DLD1 (cell line): ENCODE data around the gene CCL27.

Experiments used
- in situ Hi-C: cut with HindIII; loops from 2 replicates; pipeline ENCODE4 v1.10.0; 2017; ENCODE audit warnings: low sequenced_read_pairs

The CCL27 gene, protein sequence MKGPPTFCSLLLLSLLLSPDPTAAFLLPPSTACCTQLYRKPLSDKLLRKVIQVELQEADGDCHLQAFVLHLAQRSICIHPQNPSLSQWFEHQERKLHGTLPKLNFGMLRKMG

GRCh38 chr9:34662526-34663302 is at the start of gene CCL27:
TSS of gene CCL27 (minus strand) at chr9:34662657. CDS start at chr9:34662633, 24 bp downstream.
- in situ Hi-C loops: no loop called here

DNA sequence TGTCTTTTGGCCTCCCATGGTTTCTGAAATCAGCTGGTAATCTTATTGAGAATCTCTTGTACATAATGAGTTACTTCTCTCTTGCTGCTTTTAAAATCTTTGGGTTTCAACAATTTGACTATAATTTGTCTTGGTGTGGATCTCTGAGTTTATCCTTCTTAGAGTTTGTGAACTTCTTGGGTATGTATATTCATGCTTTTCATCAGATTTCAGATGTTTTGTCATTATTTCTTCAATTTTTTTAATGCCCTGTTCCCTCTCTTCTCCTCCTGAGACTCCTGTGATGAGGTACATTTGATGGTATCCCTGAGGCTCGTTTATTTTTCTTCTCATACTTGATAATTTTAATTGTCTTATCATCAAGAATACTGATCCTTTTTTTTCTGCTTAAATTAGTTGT is 49.7 kb upstream of the CCL27 start:
- in situ Hi-C loops: no loop called here

DNA sequence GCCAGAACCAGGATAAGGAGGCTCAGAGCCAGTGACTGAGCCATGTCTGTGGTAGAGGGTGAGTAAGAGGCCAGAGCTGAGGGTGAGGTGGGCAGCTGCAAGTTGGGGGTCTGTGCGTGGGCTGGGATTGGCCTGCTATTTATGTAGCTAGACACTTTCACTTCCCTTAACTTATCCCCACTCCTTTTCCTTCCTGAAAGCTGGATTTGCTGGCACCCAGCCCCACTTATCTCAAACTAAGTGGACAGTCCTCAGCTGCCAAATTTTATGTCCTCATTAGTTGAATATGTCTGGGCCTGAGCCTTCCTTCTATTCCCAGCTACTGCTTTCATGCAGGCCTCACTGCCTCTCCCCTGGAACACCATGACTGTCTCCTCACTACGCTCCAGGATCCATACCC is 47.6 kb upstream of the CCL27 start, which contains the start of gene CCL21:
TSS of gene CCL21 (minus strand) at position 114 of the 400 bp plus-strand sequence. CDS start at position 44, 70 bp downstream.
- in situ Hi-C loops: no loop called here

DNA sequence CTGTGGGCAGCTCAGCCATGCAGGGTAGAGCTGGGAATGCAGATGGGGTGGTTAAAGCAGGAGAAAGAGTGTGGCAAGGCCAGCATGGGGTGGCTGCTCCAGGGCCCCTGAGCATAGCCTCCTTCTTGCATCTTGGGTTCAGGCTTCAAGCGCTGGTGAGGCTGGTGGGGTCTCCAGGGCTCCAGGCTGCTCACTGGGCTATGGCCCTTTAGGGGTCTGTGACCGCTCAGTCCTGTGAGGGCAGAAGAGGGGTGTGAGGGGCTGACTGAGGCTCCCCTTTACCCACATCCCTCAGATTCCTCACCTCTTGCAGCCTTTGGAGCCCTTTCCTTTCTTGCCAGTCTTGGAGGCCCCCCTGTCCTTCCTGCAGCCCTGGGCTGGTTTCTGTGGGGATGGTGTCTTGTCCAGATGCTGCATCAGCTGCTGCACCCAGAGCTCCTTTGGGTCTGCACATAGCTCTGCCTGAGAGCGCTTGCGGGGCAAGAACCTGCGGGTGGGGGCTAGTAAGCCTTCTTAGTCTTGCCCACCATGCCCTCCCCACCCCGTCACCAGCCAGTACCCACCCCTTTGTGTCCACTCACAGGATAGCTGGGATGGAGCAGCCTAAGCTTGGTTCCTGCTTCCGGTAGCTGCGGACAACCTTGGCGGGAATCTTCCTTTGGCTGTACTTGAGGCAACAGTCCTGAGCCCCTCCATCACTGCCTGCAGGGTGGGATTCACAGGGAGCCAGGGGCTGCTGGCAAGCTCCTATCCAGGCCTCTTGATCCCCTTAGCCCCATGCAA is 46.9 kb upstream of the CCL27 start:
- in situ Hi-C loops: no loop called here

GRCh38 chr9:34707130-34707529 is 44.7 kb upstream of the CCL27 start:
- in situ Hi-C loops: no loop called here

GRCh38 chr9:34701769-34702736 is 39.6 kb upstream of the CCL27 start:
- in situ Hi-C loops: no loop called here

DNA sequence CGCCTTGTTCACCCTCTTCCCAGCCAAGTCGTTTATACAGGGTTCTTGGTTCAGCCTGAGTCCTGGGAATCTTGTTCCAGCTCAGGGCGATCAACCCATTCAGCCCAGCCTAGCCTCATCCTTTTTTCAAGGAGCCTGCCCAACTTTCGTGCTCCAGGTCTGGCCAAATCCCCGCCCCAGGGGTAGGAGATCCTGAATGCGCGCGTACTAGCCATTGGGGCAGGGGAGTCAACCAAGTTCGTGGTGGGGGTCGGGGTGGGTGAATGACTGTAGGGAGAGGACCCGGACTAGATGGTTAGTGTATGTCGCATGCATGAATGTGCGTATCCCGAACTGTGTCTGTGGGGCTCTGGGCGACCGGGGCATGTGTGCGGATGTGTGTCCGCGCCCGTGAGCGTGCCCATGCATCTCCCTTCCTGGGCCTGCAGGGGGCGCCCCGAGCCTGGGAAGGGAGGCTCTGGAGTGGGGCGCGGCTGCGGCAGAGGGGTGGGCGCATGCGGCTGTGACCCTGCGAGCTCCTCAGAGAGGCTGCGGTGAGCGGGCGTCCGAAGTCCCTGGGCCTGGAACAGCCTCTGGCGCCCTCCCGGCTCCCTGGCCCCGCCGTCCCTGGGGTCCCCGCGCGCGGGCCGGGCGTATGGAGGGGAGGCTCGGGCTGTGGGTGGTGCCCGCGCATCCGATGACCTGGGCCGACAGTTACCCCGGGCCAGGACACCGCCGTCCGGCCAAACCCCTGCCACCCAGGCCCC is 38.7 kb upstream of the CCL27 start:
- in situ Hi-C loops: no loop called here

DNA sequence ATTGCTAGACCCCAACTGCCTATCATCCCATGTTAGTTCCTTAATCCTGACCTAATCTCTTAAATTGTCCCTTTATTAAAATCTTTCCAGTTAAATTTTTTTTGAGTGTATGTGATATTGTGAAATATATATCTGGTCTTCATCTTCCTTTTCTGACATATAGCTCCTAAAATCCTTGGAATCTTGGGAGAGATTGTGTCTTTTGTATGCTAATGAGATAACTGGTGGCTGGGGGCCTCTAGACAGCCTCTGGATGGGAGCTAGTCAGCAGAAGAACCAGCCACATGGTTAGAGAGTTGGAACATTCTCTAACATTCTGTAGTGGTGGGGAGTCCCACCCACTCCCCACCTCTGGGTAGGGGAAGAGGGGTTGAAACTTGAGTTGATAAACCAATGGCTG is 32.4 kb upstream of the CCL27 start:
- in situ Hi-C loops: no loop called here

- in situ Hi-C loops: no loop called here
These were observed 31.1 kb upstream of the CCL27 start for GRCh38 chr9:34693560-34693959.

DNA sequence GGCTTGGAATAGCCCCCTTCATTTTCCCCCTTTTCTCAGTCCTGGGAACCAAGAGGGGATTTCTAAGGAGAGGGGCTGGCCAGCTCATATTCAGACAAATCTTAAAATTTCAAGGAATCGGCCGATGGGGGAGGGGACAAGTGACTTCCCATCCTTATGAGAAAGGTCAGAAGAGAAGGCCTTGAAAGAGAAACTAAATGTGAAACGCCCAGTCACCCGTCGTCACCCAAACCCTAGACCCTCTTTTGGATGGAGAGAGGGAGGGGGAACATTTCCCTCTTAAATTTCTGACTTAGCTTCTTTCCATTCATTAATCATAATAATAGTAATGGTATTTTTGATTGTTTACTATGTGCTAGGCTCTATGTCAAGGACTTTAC is 29.5 kb upstream of the CCL27 start:
- in situ Hi-C loops: no loop called here

DNA sequence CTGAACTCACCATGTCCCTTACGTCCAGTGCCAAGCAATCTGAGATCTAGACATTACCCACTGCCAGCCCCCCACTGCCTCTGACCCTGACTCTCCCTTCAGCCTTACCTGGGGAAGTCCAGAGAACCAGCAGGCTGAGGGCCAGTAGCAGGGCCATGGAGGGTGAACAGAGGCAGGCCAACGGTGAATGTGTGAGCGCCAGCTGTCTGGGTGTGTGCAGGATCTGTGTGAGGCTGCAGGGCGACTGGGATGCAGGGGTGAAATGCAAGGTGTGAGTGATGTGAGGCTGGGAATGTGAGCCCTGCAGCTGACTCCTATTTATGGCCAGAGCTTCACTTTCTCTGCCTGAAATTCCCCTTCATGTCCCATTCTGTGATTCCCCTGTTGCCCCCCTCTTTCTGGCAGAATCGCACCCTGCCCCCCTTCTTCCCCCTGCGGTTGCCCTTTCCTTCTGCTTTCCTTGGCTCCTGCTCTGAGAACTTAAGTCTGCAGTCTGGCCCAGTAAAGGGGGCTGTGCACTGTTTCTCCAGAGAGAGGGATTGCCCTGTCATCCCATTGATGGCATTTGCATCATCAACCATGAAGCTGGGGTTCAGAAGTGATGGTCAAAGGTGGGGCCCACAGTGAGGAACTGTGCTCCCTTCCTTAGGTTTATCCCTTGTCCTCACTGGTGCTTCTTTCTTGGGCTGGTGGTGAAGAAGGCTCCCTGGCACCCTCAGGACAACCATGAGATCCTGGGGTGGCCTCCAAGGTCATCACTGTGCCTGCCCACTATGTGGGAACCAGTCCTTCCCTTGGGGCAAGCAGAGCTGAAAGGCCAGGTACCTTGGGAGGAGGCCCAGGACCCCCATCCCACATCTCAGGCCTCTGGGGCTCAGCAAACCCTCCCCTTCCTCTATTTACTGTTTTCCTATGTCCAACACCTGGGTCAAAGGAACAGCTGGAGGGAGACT is 28.8 kb upstream of the CCL27 start, which contains the start of gene CCL19:
TSS of gene CCL19 (minus strand) at position 294 of the 953 bp plus-strand sequence. CDS start at position 157, 137 bp downstream.
- in situ Hi-C loops: no loop called here

GRCh38 chr9:34689512-34689911 is 27.1 kb upstream of the CCL27 start:
- in situ Hi-C loops: no loop called here

- in situ Hi-C loops: no loop called here
These were observed 26.6 kb upstream of the CCL27 start for GRCh38 chr9:34689116-34689470.

DNA sequence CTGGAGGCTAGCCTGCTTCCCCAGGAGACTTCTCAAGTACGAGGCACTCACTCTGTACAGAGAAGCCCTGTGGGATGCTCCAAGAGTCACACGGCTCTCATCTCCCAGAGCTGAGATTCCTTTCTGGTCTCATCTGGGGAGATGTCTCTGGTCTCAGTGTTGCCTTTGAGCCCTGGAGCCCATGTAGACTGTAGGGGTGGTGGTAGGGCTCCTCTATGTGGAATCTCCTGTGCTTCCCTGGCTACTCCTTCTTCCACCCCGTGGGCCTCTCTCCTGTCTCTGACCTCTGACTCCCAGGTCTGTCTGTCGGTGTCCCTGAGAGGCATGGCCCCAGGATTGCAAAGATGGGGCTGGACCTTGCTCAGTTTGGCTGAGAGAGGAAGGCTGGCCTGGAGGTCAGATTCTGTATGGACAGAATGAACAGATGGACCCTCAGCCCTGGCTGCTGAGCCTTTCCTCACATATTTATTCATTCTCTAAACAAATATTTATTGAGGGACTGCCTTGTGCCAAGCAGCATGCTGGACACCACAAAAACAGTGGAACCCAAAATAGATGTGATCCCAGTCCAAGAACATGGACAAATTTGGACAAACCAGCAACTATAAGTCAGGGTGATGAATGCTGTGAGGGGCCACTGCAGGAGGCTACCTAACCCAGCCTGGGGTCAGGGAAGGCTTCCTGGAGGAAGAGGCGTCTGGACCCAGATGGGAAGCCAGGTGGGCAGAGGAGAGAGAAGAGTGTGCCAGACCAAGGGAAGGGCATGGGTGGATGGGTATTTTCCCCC is 26.1 kb upstream of the CCL27 start:
- in situ Hi-C loops: no loop called here

- in situ Hi-C loops: no loop called here
These were observed 25.0 kb upstream of the CCL27 start for GRCh38 chr9:34687276-34688030.

GRCh38 chr9:34686732-34687131 is 24.3 kb upstream of the CCL27 start:
- in situ Hi-C loops: no loop called here

- in situ Hi-C loops: no loop called here
These were observed 23.8 kb upstream of the CCL27 start for GRCh38 chr9:34686231-34686630.
